HL-60 (cell line): ENCODE measurements around the gene CEP97.

ENCODE experiments used
- CTCF ChIP-seq: IDR thresholded peaks from one replicate; pipeline ENCODE4 v1.5.1; 2011; ENCODE audit warnings: low read length, control low read depth, inconsistent platforms; ENCODE audit not compliant: insufficient read depth
- POLR2AphosphoS5 ChIP-seq: IDR thresholded peaks from 2 replicates; pipeline ENCODE4 v1.6.1; 2012; ENCODE audit warnings: low read depth
- SPI1 ChIP-seq: IDR thresholded peaks from 2 replicates; pipeline ENCODE4 v1.6.1; 2012; ENCODE audit warnings: low read depth, mild to moderate bottlenecking, borderline replicate concordance
- TF ChIP-seq, protein P1 (sequence below): IDR thresholded peaks from 2 replicates; pipeline ENCODE4 v1.6.1; 2012; ENCODE audit warnings: low read depth; ENCODE audit not compliant: insufficient replicate concordance

DNA sequence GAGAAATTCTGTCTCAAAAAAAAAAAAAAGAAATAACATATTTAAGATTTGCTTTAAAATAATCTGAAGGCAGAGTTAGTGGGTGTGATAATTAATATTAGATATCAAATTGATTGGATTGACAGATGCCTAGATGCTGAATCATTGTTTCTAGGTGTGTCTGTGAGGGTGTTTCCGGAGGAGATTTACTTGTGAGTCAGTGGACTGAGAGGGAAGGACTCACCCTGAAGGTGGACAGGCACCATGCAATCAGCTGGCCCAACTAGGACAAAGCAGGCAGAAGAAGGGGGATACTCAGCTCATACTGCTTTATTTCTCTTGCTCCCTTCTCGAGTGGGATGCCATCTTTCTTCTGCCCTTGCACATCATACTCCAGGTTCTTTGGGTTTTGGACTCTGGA, 21.2 kb upstream of the CEP97 start:
- TF ChIP-seq CTCF (no peak), SPI1 (no peak), POLR2AphosphoS5 (no peak)
- TF ChIP-seq, protein P1, sequence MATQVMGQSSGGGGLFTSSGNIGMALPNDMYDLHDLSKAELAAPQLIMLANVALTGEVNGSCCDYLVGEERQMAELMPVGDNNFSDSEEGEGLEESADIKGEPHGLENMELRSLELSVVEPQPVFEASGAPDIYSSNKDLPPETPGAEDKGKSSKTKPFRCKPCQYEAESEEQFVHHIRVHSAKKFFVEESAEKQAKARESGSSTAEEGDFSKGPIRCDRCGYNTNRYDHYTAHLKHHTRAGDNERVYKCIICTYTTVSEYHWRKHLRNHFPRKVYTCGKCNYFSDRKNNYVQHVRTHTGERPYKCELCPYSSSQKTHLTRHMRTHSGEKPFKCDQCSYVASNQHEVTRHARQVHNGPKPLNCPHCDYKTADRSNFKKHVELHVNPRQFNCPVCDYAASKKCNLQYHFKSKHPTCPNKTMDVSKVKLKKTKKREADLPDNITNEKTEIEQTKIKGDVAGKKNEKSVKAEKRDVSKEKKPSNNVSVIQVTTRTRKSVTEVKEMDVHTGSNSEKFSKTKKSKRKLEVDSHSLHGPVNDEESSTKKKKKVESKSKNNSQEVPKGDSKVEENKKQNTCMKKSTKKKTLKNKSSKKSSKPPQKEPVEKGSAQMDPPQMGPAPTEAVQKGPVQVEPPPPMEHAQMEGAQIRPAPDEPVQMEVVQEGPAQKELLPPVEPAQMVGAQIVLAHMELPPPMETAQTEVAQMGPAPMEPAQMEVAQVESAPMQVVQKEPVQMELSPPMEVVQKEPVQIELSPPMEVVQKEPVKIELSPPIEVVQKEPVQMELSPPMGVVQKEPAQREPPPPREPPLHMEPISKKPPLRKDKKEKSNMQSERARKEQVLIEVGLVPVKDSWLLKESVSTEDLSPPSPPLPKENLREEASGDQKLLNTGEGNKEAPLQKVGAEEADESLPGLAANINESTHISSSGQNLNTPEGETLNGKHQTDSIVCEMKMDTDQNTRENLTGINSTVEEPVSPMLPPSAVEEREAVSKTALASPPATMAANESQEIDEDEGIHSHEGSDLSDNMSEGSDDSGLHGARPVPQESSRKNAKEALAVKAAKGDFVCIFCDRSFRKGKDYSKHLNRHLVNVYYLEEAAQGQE: no peak
